GM18951 (cell line): ENCODE data around the gene MTO1.
A peak's percentile ranks its signal among the peaks of the same experiment; 100 is the strongest.
"Not testable (repeated sequence)": the region's sequence is repeated elsewhere in the genome, so short reads cannot be mapped to it uniquely, and the experiment has no call there.

Experiments
- POLR2A ChIP-seq: IDR thresholded peaks from 4 replicates; pipeline ENCODE4 v1.6.1; 2011; ENCODE audit warnings: mild to moderate bottlenecking; ENCODE audit not compliant: insufficient read length, insufficient read depth; ENCODE audit errors: extremely low read depth
- in situ Hi-C: fragments of 300-500 bp; cut with MboI; formaldehyde crosslinking; loops from one replicate; pipeline ENCODE4 v1.12.0; 2022; ENCODE audit warnings: low sequenced_read_pairs, mixed read lengths, inconsistent platforms; ENCODE audit not compliant: unreplicated experiment

Gene MTO1

DNA sequence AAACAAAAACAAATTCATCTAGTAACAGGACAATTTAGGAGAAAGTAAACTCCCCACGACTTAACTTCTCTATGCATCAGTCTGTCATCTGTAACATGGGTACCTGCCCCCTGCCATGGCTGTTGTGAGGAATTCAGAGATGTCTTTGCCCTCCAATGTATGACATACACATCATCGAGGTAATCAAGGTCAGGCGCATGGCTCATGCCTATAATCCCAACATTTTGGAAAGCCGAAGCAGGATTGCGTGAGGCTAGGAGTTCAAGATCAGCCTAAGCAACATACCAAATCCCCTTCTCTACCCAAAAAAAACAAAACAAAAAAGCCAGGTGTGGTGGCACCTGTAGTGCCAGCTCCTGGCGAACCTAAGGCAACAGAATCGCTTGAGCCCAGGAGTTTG is 50.3 kb downstream of the MTO1 start:
- in situ Hi-C loops, result no loop called here
- no peak for TF ChIP-seq POLR2A

DNA sequence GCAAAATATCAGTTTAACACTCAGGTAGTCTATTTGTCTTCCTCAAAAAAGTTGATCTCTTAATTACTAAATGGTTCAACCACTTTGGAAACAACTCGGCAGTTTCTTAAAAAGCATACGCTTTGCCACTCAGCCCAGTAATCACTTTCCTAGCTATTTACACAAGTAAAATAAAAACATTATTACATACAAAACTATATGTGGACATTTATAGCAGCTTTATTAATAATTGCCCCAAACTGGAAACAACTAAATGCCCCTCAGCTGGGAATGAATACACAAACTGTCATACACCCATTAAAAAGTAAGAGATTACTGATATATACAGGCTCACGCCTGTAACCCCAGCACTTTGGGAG is 51.9 kb downstream of the MTO1 start:
- no peak for TF ChIP-seq POLR2A
- in situ Hi-C loops, result no loop called here

DNA sequence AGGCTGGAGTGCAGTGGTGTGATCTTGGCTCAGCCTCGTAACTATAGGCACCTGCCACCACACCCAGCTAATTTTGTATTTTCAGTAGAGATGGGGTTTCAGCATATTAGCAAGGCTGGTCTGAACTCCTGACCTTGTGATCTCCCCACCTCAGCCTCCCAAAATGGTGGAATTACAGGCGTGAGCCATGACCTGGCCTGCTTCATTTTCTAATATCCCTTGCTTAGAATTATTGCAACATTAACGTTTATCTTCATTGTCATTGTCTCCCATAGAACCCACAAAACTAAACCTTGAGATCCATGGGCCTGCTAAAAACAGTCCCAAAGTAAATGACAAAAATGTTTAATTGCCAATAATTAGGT is 53.2 kb downstream of the MTO1 start:
- in situ Hi-C loops, result no loop called here
- no peak for TF ChIP-seq POLR2A

GRCh38 chr6:73515204-73515655 is 53.7 kb downstream of the MTO1 start:
- in situ Hi-C loops, result no loop called here
- TF ChIP-seq POLR2A, result peak; percentile 65

DNA sequence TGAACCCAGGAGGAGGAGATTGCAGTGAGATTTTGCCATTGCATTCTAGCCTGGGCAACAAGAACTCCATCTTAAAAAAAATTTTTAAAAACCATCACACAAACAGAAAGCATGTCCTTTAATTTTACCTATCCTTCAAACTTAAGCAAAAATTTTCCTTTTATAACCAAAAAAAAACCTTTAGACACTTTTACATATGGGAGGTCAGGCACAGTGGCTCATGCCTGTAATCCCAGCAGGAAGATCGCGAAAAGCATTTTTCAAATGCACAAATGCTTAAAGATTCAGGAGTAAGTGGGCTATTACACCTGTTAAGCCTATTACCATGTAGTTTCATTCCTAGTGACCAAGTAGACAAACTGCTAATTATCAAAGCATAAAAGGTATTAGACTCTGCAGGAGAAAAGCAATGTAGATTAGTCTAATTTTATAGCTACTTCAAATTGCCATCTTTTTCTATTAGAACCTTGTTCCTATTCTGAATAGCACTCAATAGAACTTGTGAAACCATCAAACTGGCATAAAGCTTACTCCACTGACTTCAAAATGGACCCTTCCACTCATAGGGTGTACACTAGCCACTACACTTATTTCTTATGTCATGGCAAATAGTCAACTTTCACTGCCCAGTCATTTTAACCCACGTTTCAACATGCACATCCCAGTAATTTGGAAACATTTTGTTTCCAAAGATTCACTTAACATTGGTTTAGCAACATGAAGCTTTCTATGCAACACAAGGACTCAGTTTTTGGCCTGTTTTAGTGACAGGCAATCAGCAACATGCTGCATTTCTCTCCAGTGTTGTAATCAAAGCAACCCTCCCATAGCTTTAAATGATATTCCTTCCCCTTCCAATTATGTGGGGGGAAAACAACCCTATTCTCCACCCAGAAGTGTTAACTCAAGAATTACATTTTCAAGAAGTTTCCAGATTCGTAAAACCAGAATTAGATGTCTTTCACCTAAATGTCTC is 55.3 kb downstream of the MTO1 start:
- in situ Hi-C loops, result no loop called here
- peak; percentile 44 for TF ChIP-seq POLR2A

DNA sequence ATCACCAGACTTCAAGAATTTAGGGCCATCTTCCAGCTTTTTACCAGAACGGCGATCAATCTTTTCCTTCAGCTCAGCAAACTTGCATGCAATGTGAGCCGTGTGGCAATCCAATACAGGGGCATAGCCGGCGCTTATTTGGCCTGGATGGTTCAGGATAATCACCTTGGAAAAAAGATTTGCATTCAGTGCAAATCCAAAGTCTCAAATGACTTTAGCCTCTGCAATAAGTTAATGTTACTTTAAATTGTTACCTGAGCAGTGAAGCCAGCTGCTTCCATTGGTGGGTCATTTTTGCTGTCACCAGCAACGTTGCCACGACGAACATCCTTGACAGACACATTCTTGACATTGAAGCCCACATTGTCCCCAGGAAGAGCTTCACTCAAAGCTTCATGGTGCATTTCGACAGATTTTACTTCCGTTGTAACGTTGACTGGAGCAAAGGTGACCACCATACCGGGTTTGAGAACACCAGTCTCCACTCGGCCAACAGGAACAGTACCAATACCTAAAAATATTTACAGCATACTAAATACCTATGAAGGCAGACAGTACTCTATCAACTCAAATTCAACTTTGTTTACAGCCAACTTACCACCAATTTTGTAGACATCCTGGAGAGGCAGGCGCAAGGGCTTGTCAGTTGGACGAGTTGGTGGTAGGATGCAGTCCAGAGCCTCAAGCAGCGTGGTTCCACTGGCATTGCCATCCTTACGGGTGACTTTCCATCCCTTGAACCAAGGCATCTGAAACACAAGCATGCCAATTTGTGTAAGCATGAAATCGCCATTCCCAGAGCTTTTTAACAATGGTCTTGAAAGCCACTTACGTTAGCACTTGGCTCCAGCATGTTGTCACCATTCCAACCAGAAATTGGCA is 56.8 kb downstream of the MTO1 start:
- in situ Hi-C loops, result not testable (repeated sequence)

DNA sequence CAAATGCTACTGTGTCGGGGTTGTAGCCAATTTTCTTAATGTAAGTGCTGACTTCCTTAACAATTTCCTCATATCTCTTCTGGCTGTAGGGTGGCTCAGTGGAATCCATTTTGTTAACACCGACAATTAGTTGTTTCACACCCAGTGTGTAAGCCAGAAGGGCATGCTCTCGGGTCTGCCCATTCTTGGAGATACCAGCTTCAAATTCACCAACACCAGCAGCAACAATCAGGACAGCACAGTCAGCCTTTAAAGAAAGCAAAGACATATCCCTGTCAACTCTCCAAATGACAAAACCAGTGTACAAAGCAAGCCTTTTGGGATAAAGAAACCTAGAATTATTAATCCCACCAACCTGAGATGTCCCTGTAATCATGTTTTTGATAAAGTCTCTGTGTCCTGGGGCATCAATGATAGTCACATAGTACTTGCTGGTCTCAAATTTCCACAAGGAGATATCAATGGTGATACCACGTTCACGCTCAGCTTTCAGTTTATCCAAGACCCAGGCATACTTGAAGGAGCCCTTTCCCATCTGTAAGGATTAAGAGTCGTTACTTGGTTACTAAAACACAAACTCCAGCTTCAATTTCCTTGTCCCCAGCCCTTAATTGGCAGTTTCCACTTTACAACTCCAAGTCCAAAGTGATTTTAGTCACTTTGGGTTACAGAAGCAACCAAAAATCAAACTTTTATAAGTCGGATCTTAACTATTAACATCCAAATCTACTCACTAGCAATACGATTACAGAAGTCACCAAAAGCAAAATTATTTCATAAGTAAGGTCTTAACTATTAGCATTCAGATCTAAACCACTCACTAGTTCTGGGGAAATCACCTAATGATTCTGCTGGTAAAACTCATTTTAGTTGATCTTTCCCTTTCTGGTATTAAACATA is 57.7 kb downstream of the MTO1 start:
- in situ Hi-C loops, result not testable (repeated sequence)

More for the DNA sequence above, 56.8 kb downstream of the MTO1 start:
- peak; percentile 16 for TF ChIP-seq POLR2A

DNA sequence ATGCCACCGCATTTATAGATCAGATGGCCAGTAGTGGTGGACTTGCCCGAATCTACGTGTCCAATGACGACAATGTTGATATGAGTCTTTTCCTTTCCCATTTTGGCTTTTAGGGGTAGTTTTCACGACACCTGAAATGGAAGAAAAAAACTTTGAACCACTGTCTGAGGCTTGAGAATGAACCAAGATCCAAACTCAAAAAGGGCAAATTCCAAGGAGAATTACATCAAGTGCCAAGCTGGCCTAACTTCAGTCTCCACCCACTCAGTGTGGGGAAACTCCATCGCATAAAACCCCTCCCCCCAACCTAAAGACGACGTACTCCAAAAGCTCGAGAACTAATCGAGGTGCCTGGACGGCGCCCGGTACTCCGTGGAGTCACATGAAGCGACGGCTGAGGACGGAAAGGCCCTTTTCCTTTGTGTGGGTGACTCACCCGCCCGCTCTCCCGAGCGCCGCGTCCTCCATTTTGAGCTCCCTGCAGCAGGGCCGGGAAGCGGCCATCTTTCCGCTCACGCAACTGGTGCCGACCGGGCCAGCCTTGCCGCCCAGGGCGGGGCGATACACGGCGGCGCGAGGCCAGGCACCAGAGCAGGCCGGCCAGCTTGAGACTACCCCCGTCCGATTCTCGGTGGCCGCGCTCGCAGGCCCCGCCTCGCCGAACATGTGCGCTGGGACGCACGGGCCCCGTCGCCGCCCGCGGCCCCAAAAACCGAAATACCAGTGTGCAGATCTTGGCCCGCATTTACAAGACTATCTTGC is 58.6 kb downstream of the MTO1 start:
- in situ Hi-C loops, result loop anchor here (10.0 kb wide), 1 partner anchor 55 kb away; no protein-coding TSS in a partner anchor

DNA sequence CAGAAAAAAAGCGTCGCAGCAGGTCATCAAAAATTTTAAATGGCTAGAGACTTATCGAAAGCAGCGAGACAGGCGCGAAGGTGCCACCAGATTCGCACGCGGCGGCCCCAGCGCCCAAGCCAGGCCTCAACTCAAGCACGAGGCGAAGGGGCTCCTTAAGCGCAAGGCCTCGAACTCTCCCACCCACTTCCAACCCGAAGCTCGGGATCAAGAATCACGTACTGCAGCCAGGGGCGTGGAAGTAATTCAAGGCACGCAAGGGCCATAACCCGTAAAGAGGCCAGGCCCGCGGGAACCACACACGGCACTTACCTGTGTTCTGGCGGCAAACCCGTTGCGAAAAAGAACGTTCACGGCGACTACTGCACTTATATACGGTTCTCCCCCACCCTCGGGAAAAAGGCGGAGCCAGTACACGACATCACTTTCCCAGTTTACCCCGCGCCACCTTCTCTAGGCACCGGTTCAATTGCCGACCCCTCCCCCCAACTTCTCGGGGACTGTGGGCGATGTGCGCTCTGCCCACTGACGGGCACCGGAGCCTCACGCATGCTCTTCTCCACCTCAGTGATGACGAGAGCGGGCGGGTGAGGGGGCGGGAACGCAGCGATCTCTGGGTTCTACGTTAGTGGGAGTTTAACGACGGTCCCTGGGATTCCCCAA is 59.3 kb downstream of the MTO1 start, which contains the start of gene EEF1A1:
Gene EEF1A1 (minus strand): TSS at position 345 of the 663 bp plus-strand sequence. CDS start 1,006 bp downstream, outside the sequence.
- TF ChIP-seq POLR2A, result peak; percentile 100
- in situ Hi-C loops, result loop anchor here (10.0 kb wide), 1 partner anchor 54 kb away; no protein-coding TSS in a partner anchor

More for the DNA sequence above, 58.6 kb downstream of the MTO1 start:
- peak; percentile 42 for TF ChIP-seq POLR2A

- in situ Hi-C loops, result loop anchor here (10.0 kb wide), 1 partner anchor 53 kb away; no protein-coding TSS in a partner anchor
- peak; percentile 33 for TF ChIP-seq POLR2A
Measured at GRCh38 chr6:73521351-73521985, 59.9 kb downstream of the MTO1 start.

DNA sequence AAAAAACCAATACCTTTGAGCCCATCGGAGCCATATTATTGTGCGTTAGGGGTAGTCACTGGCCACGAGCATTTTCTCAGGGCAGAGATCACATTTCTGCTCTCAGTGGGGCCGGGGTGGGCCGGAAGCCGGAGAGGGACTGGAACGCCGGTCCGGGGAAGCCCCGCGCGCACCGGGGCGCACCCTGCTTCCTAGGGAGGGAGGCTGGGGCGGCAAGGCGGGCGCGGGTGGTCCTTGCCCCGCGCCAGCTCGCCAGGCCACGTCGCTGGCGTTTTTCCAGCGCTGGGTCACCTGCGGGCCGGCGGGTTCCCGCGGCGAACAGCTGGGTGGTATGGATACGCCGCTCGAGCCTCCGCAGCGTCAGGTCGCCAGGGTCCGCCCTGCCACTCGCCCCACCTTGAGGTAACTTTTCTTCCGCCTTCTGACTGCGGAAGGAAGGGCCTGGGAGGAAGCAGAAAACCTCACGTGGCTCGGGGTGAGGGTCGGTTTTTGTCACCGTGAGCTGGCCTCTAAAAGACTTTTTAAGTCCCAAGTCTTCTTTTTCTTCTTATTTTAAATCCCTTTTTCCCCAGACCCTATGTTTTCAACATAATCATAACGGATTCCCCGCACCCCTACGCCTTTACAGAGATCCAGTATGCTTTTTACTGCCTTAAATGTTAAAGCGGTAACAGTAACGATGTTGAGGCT is 62.0 kb downstream of the MTO1 start:
- in situ Hi-C loops, result loop anchor here (10.0 kb wide), 1 partner anchor 51 kb away; no protein-coding TSS in a partner anchor

More for the DNA sequence above, 62.0 kb downstream of the MTO1 start:
- peak; percentile 90 for TF ChIP-seq POLR2A
